Muscle of leg (tissue), 11 donors: Measurements from ENCODE around the gene TMEM247. TPM values are rescaled to one million over a fixed set of nuclear protein-coding genes. Genes with fewer than 3 reads are reported as not detected.
"Not testable (repeated sequence)": the region's sequence is repeated elsewhere in the genome, so short reads cannot be mapped to it uniquely, and the experiment has no call there.

ENCODE experiments used
- DNase-seq: peaks from one replicate; pipeline ENCODE4 v3.0.0; 2013
- H3K27ac ChIP-seq: one replicate; pipeline ENCODE4 v1.5.1; 2013; ENCODE audit warnings: mild to moderate bottlenecking, low read length, control low read depth
- H3K27me3 ChIP-seq: one replicate; pipeline ENCODE4 v1.6.1; 2013; ENCODE audit warnings: low read length; ENCODE audit not compliant: control insufficient read depth, insufficient read depth
- H3K36me3 ChIP-seq: one replicate; pipeline ENCODE4 v1.6.1; 2013; ENCODE audit warnings: low read length; ENCODE audit not compliant: control insufficient read depth, insufficient read depth
- H3K4me1 ChIP-seq: one replicate; pipeline ENCODE4 v1.6.1; 2013; ENCODE audit warnings: low read length; ENCODE audit not compliant: control insufficient read depth, insufficient read depth
- H3K4me3 ChIP-seq: one replicate; pipeline ENCODE4 v1.5.1; 2013; ENCODE audit warnings: low read length, control low read depth
- H3K9me3 ChIP-seq: replicated peaks from 2 replicates; pipeline ENCODE4 v1.6.1; 2013; ENCODE audit warnings: low read depth, low read length; ENCODE audit not compliant: control insufficient read depth
- WGBS: methylation state at CpG from one replicate; pipeline ENCODE4 v1.1.5; 2013; ENCODE audit warnings: missing lambda C conversion rate; ENCODE audit not compliant: insufficient coverage; 5-methylcytosine and 5-hydroxymethylcytosine counted together
- polyA plus RNA-seq, 8 donors: library from polyadenylated mRNA; unstranded; fragments of 120-200 nt; gene quantifications; one replicate each; pipeline versions ENCODE4 v1.2.1 to v1.2.3, GENCODE V29; 2013; ENCODE audit warnings: inconsistent platforms in 1 of 8, low replicate concordance in 1 of 8; ENCODE audit not compliant: insufficient read length in 8 of 8, insufficient read depth in 1 of 8
- total RNA-seq: library from RNA; stranded (reverse); fragments of 120-200 nt; gene quantifications from one replicate; pipeline ENCODE4 v1.2.4, GENCODE V29; 2013

Gene TMEM247
- total and polyA plus RNA-seq, 9 donors = not detected

- H3K9me3 ChIP-seq = peaks cover 2% of the 10 kb centered on the region
- H3K4me3 ChIP-seq = no peak overlapping the region
- no peaks in the 10 kb centered on the region for H3K27me3 ChIP-seq
- H3K4me1 ChIP-seq = peaks cover 31% of the 10 kb centered on the region
- no peaks in the 10 kb centered on the region for H3K36me3 ChIP-seq
- WGBS = 33% methylated on average over 1 of the region's 2 CpGs
- peak overlapping the region; percentile 80 for H3K27ac ChIP-seq
- DNase-seq = peak; percentile 91
Measured at GRCh38 chr2:46521215-46521683, 41.9 kb downstream of the TMEM247 start.

GRCh38 chr2:46522385-46522784 lies 43.0 kb downstream of the TMEM247 start:
- H3K36me3 ChIP-seq, DNase-seq, H3K9me3 ChIP-seq, H3K4me3 ChIP-seq, H3K27ac ChIP-seq, H3K27me3 ChIP-seq: not testable (repeated sequence)
- H3K4me1 ChIP-seq = peaks cover 31% of the 10 kb centered on the region

- Histone ChIP-seq H3K27ac (no peak overlapping the region), H3K4me3 (no peak overlapping the region), H3K9me3 (no peaks in the 10 kb centered on the region), H3K4me1 (peaks cover 13% of the 10 kb centered on the region), H3K27me3 (no peaks in the 10 kb centered on the region), H3K36me3 (no peaks in the 10 kb centered on the region)
- DNase-seq = no peak
- 100% methylated on average over 1 of the region's 3 CpGs for WGBS
Measured at GRCh38 chr2:46525522-46526155, 46.3 kb downstream of the TMEM247 start.

GRCh38 chr2:46528880-46529279 lies 49.5 kb downstream of the TMEM247 start:
- no peaks in the 10 kb centered on the region for H3K4me1 ChIP-seq
- no peaks in the 10 kb centered on the region for H3K9me3 ChIP-seq
- no peak overlapping the region for H3K27ac ChIP-seq
- H3K4me3 ChIP-seq = no peak overlapping the region
- H3K27me3 ChIP-seq = no peaks in the 10 kb centered on the region
- no peak for DNase-seq
- 67% methylated on average over 1 of the region's 1 CpG for WGBS
- no peaks in the 10 kb centered on the region for H3K36me3 ChIP-seq

- Histone ChIP-seq H3K4me1 (no peaks in the 10 kb centered on the region), H3K36me3 (no peaks in the 10 kb centered on the region), H3K4me3 (no peak overlapping the region), H3K27me3 (no peaks in the 10 kb centered on the region), H3K27ac (no peak overlapping the region), H3K9me3 (no peaks in the 10 kb centered on the region)
- DNase-seq = no peak
- WGBS = no CpG with 5 or more reads among the region's 7 CpGs
Measured at GRCh38 chr2:46530639-46531038, 51.3 kb downstream of the TMEM247 start.

GRCh38 chr2:46531863-46532262 lies 52.5 kb downstream of the TMEM247 start:
- H3K27me3 ChIP-seq = no peaks in the 10 kb centered on the region
- H3K4me3 ChIP-seq = no peak overlapping the region
- no peaks in the 10 kb centered on the region for H3K36me3 ChIP-seq
- H3K27ac ChIP-seq = no peak overlapping the region
- H3K4me1 ChIP-seq = no peaks in the 10 kb centered on the region
- DNase-seq = no peak
- H3K9me3 ChIP-seq = no peaks in the 10 kb centered on the region

Other genes with a start within 250 kb of the TMEM247 start
- gene EPAS1, start 182.2 kb upstream of the TMEM247 start, total RNA-seq = 13.3 TPM
- 10 to 100 TPM; 31.0 to 43.1 (median 37.3) TPM for gene EPAS1, start 182.2 kb upstream of the TMEM247 start, polyA plus RNA-seq
- gene RHOQ, start 62.9 kb downstream of the TMEM247 start, total RNA-seq = 57.9 TPM
- gene RHOQ, start 62.9 kb downstream of the TMEM247 start, polyA plus RNA-seq = 10 to 100 TPM; 57.7 to 86.6 (median 79.0) TPM
- gene ATP6V1E2, start 63.0 kb downstream of the TMEM247 start, total RNA-seq = 5.7 TPM
- 1 to 10 TPM; 3.5 to 9.6 (median 6.6) TPM for gene ATP6V1E2, start 63.0 kb downstream of the TMEM247 start, polyA plus RNA-seq
- gene PIGF, start 137.5 kb downstream of the TMEM247 start, total RNA-seq = 18.8 TPM
- 10 to 100 TPM; 19.6 to 29.2 (median 23.7) TPM for gene PIGF, start 137.5 kb downstream of the TMEM247 start, polyA plus RNA-seq
- 11.0 TPM for gene CRIPT, start 137.7 kb downstream of the TMEM247 start, total RNA-seq
- gene CRIPT, start 137.7 kb downstream of the TMEM247 start, polyA plus RNA-seq = 10 to 100 TPM; 12.4 to 15.7 (median 14.4) TPM
- gene SOCS5, start 219.7 kb downstream of the TMEM247 start, total RNA-seq = 23.1 TPM
- gene SOCS5, start 219.7 kb downstream of the TMEM247 start, polyA plus RNA-seq = 10 to 100 TPM; 15.4 to 23.0 (median 21.3) TPM